ENCODE data around the gene TRPV6.

TRPV6 gene

GRCh38 chr7:142916508-142916907 is 31.0 kb upstream of the TRPV6 start:
- no peaks in the 10 kb centered on the region for H3K27me3 ChIP-seq (ENCODE audit: insufficient read depth, low read length)
- no peak overlapping the region for H3K4me3 ChIP-seq (ENCODE audit: low read length)
- H2AFZ ChIP-seq (ENCODE audit: low read depth, low read length) = no peak overlapping the region
- no peaks in the 10 kb centered on the region for H3K4me1 ChIP-seq (ENCODE audit: insufficient read depth, low read length)
- no peaks in the 10 kb centered on the region for H3K9me3 ChIP-seq (ENCODE audit: low read length)
- no peaks in the 10 kb centered on the region for H3K36me3 ChIP-seq (ENCODE audit: insufficient read depth, low read length)

- Histone ChIP-seq H2AFZ (ENCODE audit: low read depth, low read length) (no peak overlapping the region), H3K27me3 (ENCODE audit: insufficient read depth, low read length) (no peaks in the 10 kb centered on the region), H3K36me3 (ENCODE audit: insufficient read depth, low read length) (no peaks in the 10 kb centered on the region), H3K4me3 (ENCODE audit: low read length) (no peak overlapping the region), H3K4me1 (ENCODE audit: insufficient read depth, low read length) (no peaks in the 10 kb centered on the region), H3K9me3 (ENCODE audit: low read length) (no peaks in the 10 kb centered on the region)
Measured at GRCh38 chr7:142915315-142915714, 29.8 kb upstream of the TRPV6 start.

GRCh38 chr7:142914121-142914520 is 28.6 kb upstream of the TRPV6 start:
- no peaks in the 10 kb centered on the region for H3K4me1 ChIP-seq (ENCODE audit: insufficient read depth, low read length)
- H3K36me3 ChIP-seq (ENCODE audit: insufficient read depth, low read length) = no peaks in the 10 kb centered on the region
- H3K9me3 ChIP-seq (ENCODE audit: low read length) = no peaks in the 10 kb centered on the region
- H2AFZ ChIP-seq (ENCODE audit: low read depth, low read length) = no peak overlapping the region
- H3K4me3 ChIP-seq (ENCODE audit: low read length) = no peak overlapping the region
- no peaks in the 10 kb centered on the region for H3K27me3 ChIP-seq (ENCODE audit: insufficient read depth, low read length)

- H2AFZ ChIP-seq (ENCODE audit: low read depth, low read length) = no peak overlapping the region
- no peak overlapping the region for H3K4me3 ChIP-seq (ENCODE audit: low read length)
- no peaks in the 10 kb centered on the region for H3K27me3 ChIP-seq (ENCODE audit: insufficient read depth, low read length)
- no peaks in the 10 kb centered on the region for H3K9me3 ChIP-seq (ENCODE audit: low read length)
- no peaks in the 10 kb centered on the region for H3K36me3 ChIP-seq (ENCODE audit: insufficient read depth, low read length)
- no peaks in the 10 kb centered on the region for H3K4me1 ChIP-seq (ENCODE audit: insufficient read depth, low read length)
Measured at GRCh38 chr7:142913566-142913965, 28.0 kb upstream of the TRPV6 start.

- H3K4me3 ChIP-seq (ENCODE audit: low read length) = no peak overlapping the region
Measured at GRCh38 chr7:142913051-142913450, 27.5 kb upstream of the TRPV6 start.

GRCh38 chr7:142910481-142910880 is 24.9 kb upstream of the TRPV6 start:
- Histone ChIP-seq H3K4me1 (ENCODE audit: insufficient read depth, low read length) (no peaks in the 10 kb centered on the region), H3K4me3 (ENCODE audit: low read length) (no peak overlapping the region), H3K9me3 (ENCODE audit: low read length) (no peaks in the 10 kb centered on the region), H3K27me3 (ENCODE audit: insufficient read depth, low read length) (no peaks in the 10 kb centered on the region), H2AFZ (ENCODE audit: low read depth, low read length) (no peak overlapping the region), H3K36me3 (ENCODE audit: insufficient read depth, low read length) (no peaks in the 10 kb centered on the region)

More at GRCh38 chr7:142913051-142913450, 27.5 kb upstream of the TRPV6 start:
- H3K27me3 ChIP-seq (ENCODE audit: insufficient read depth, low read length) = no peaks in the 10 kb centered on the region
- H3K9me3 ChIP-seq (ENCODE audit: low read length) = no peaks in the 10 kb centered on the region
- no peak overlapping the region for H2AFZ ChIP-seq (ENCODE audit: low read depth, low read length)
- H3K36me3 ChIP-seq (ENCODE audit: insufficient read depth, low read length) = no peaks in the 10 kb centered on the region
- H3K4me1 ChIP-seq (ENCODE audit: insufficient read depth, low read length) = no peaks in the 10 kb centered on the region

GRCh38 chr7:142910031-142910433 is 24.5 kb upstream of the TRPV6 start:
- Histone ChIP-seq H3K27me3 (ENCODE audit: insufficient read depth, low read length) (no peaks in the 10 kb centered on the region), H3K9me3 (ENCODE audit: low read length) (no peaks in the 10 kb centered on the region), H2AFZ (ENCODE audit: low read depth, low read length) (no peak overlapping the region), H3K36me3 (ENCODE audit: insufficient read depth, low read length) (no peaks in the 10 kb centered on the region), H3K4me3 (ENCODE audit: low read length) (no peak overlapping the region), H3K4me1 (ENCODE audit: insufficient read depth, low read length) (no peaks in the 10 kb centered on the region)

- H3K4me1 ChIP-seq (ENCODE audit: insufficient read depth, low read length) = no peaks in the 10 kb centered on the region
- no peak overlapping the region for H3K4me3 ChIP-seq (ENCODE audit: low read length)
- no peaks in the 10 kb centered on the region for H3K9me3 ChIP-seq (ENCODE audit: low read length)
- no peaks in the 10 kb centered on the region for H3K27me3 ChIP-seq (ENCODE audit: insufficient read depth, low read length)
- H2AFZ ChIP-seq (ENCODE audit: low read depth, low read length) = no peak overlapping the region
- H3K36me3 ChIP-seq (ENCODE audit: insufficient read depth, low read length) = no peaks in the 10 kb centered on the region
Measured at GRCh38 chr7:142908921-142909890, 23.7 kb upstream of the TRPV6 start.

GRCh38 chr7:142908290-142908689 is 22.7 kb upstream of the TRPV6 start:
- Histone ChIP-seq H3K4me1 (ENCODE audit: insufficient read depth, low read length) (no peaks in the 10 kb centered on the region), H3K9me3 (ENCODE audit: low read length) (no peaks in the 10 kb centered on the region), H3K36me3 (ENCODE audit: insufficient read depth, low read length) (no peaks in the 10 kb centered on the region), H2AFZ (ENCODE audit: low read depth, low read length) (no peak overlapping the region), H3K4me3 (ENCODE audit: low read length) (no peak overlapping the region), H3K27me3 (ENCODE audit: insufficient read depth, low read length) (no peaks in the 10 kb centered on the region)

GRCh38 chr7:142906643-142907042 is 21.1 kb upstream of the TRPV6 start:
- H3K9me3 ChIP-seq (ENCODE audit: low read length) = no peaks in the 10 kb centered on the region

GRCh38 chr7:142905759-142906158 is 20.2 kb upstream of the TRPV6 start:
- H3K9me3 ChIP-seq (ENCODE audit: low read length) = no peaks in the 10 kb centered on the region
- no peaks in the 10 kb centered on the region for H3K4me1 ChIP-seq (ENCODE audit: insufficient read depth, low read length)
- H3K4me3 ChIP-seq (ENCODE audit: low read length) = no peak overlapping the region
- H3K27me3 ChIP-seq (ENCODE audit: insufficient read depth, low read length) = no peaks in the 10 kb centered on the region
- no peak overlapping the region for H2AFZ ChIP-seq (ENCODE audit: low read depth, low read length)
- H3K36me3 ChIP-seq (ENCODE audit: insufficient read depth, low read length) = no peaks in the 10 kb centered on the region

More at GRCh38 chr7:142906643-142907042, 21.1 kb upstream of the TRPV6 start:
- Histone ChIP-seq H3K4me3 (ENCODE audit: low read length) (no peak overlapping the region), H3K36me3 (ENCODE audit: insufficient read depth, low read length) (no peaks in the 10 kb centered on the region), H3K4me1 (ENCODE audit: insufficient read depth, low read length) (no peaks in the 10 kb centered on the region), H2AFZ (ENCODE audit: low read depth, low read length) (no peak overlapping the region), H3K27me3 (ENCODE audit: insufficient read depth, low read length) (no peaks in the 10 kb centered on the region)

- Histone ChIP-seq H3K9me3 (ENCODE audit: low read length) (no peaks in the 10 kb centered on the region), H3K4me1 (ENCODE audit: insufficient read depth, low read length) (no peaks in the 10 kb centered on the region), H2AFZ (ENCODE audit: low read depth, low read length) (no peak overlapping the region), H3K4me3 (ENCODE audit: low read length) (no peak overlapping the region), H3K36me3 (ENCODE audit: insufficient read depth, low read length) (no peaks in the 10 kb centered on the region), H3K27me3 (ENCODE audit: insufficient read depth, low read length) (no peaks in the 10 kb centered on the region)
Measured at GRCh38 chr7:142904128-142904527, 18.6 kb upstream of the TRPV6 start.

GRCh38 chr7:142901426-142902259 is 16.1 kb upstream of the TRPV6 start:
- no peaks in the 10 kb centered on the region for H3K4me1 ChIP-seq (ENCODE audit: insufficient read depth, low read length)
- no peaks in the 10 kb centered on the region for H3K9me3 ChIP-seq (ENCODE audit: low read length)
- no peaks in the 10 kb centered on the region for H3K36me3 ChIP-seq (ENCODE audit: insufficient read depth, low read length)
- H3K27me3 ChIP-seq (ENCODE audit: insufficient read depth, low read length) = no peaks in the 10 kb centered on the region
- no peak overlapping the region for H3K4me3 ChIP-seq (ENCODE audit: low read length)
- no peak overlapping the region for H2AFZ ChIP-seq (ENCODE audit: low read depth, low read length)
